ENCODE measurements around the gene SPA17. TPM values are rescaled to one million over a fixed set of nuclear protein-coding genes. Genes with fewer than 3 reads are reported as not detected.
A peak's percentile ranks its signal among the peaks of the same experiment; 100 is the strongest.

The SPA17 gene
- total RNA-seq, 1 experiment from 2014 or later, result 4.2 TPM

DNA sequence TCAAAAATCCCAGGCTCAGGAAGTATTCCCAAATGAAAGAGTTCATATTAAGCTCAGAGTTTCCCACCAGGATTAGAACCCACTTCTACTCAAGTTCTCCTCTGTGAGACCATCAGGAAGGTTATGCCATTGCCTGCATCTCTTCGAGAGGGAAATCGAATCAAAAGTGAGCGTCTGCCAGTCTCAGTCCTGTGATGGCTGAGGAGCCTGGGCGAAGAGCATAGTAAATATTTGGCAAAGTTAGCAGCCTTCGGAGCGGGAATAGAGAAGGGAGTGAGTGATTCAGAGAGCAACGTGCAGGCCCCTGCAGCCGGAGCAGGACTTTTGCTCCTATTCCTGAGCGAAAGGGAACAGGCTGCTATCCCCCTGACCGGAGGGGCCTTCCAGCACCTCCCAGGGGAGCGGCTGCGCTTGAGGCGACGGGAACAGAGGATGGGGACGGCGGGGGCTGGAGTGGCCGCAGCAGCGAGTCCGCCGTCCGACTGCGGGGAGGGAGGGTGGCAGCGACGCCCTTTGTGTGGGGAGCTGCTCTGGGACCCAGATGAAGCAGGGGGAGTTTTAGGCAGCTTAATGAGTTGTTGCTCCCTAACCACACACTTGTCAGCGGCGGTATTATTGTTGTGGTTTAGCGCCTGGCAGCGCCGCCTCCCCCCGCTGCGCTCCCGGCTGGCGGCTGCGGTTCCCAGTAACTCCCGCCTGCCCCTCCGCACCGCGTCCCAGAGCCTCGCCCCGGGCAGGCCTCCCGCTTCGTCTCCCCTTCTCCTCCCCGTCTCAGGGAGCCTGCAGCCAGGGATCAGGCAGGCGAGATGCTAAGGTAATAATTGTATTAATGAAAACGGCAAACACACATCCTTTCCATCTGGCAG lies 44.3 kb downstream of the SPA17 start:
- peaks cover 4% of the 10 kb centered on the region; the same call in 1 of the 2 replicates for H3K4me1 ChIP-seq
- no peak overlapping the region for H3K27ac Mint-ChIP-seq (ENCODE audit: unreplicated experiment)
- POLR2A ChIA-PET, result no interaction called here
- H3K27me3 Mint-ChIP-seq (ENCODE audit: insufficient read depth, unreplicated experiment), result peaks cover 35% of the 10 kb centered on the region
- H3K36me3 ChIP-seq (ENCODE audit: control insufficient read depth, insufficient read depth, low read length), result no peaks in the 10 kb centered on the region
- no peaks in the 10 kb centered on the region for H3K9me3 Mint-ChIP-seq (ENCODE audit: unreplicated experiment)
- H3K9me3 ChIP-seq, result no peaks in the 10 kb centered on the region
- no peaks in the 10 kb centered on the region for H3K4me1 Mint-ChIP-seq (ENCODE audit: low read depth, unreplicated experiment)
- no peak for TF ChIP-seq CTCF (IDR thresholded peaks at IDR 0.05; ENCODE audit: insufficient read depth in 1 of 2, low read depth in 1 of 2, low read length in 1 of 2, severe bottlenecking in 1 of 2, unreplicated experiment in 1 of 2)
- BruUV-seq (replicated peaks), result no TSS peak
- peak in 1 of 2 experiments; percentile 37 for DNase-seq
- H3K36me3 Mint-ChIP-seq (ENCODE audit: insufficient read depth, unreplicated experiment), result no peaks in the 10 kb centered on the region
- peak overlapping the region; percentile 36 for H3K4me3 ChIP-seq (ENCODE audit: low read depth, low read length)
- H3K4me3 Mint-ChIP-seq (ENCODE audit: unreplicated experiment), result peak overlapping the region; percentile 71
- intact Hi-C loops (cut with micrococcal nuclease; ENCODE audit: unreplicated experiment), result no loop called here
- peaks cover 6% of the 10 kb centered on the region for H3K27me3 ChIP-seq (replicated peaks; ENCODE audit: control insufficient read depth, insufficient read depth, low read length)
- CTCF ChIA-PET, result interaction anchor here (0.8 to 1.6 kb wide), 2 partner anchors 28 to 45 kb away, joined by 3 read pairs; no protein-coding TSS in a partner anchor

DNA sequence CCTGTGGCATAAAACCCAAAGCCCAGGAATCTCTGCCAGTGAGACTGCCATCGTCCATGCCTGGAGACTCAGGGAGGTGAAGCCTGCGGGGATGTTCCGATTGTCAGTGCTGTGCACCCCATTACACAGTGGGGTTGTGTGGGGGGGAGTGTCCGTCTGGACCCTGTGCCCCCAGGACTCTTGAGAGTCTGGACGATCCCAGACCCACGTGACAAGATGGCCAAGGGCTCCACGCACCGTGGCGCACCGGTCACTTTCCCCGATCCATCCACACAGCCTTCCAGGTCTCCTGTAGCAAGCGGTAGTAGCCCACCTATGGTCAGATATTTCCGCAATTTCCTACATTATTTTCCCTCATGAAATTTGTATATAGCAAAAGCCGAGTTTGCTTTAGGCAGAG lies 45.1 kb downstream of the SPA17 start:
- H3K4me3 Mint-ChIP-seq (ENCODE audit: unreplicated experiment), result peak overlapping the region; percentile 71
- peaks cover 35% of the 10 kb centered on the region for H3K27me3 Mint-ChIP-seq (ENCODE audit: insufficient read depth, unreplicated experiment)
- BruUV-seq (replicated peaks), result no TSS peak
- TF ChIP-seq CTCF (IDR thresholded peaks at IDR 0.05; ENCODE audit: insufficient read depth in 1 of 2, low read depth in 1 of 2, low read length in 1 of 2, severe bottlenecking in 1 of 2, unreplicated experiment in 1 of 2), result no peak
- intact Hi-C loops (cut with micrococcal nuclease; ENCODE audit: unreplicated experiment), result no loop called here
- Histone ChIP-seq H3K36me3 (ENCODE audit: control insufficient read depth, insufficient read depth, low read length) (no peaks in the 10 kb centered on the region), H3K4me1 (peaks cover 4% of the 10 kb centered on the region; the same call in 1 of the 2 replicates), H3K9me3 (no peaks in the 10 kb centered on the region), H3K4me3 (ENCODE audit: low read depth, low read length) (no peak overlapping the region), H3K27me3 (replicated peaks; ENCODE audit: control insufficient read depth, insufficient read depth, low read length) (peaks cover 6% of the 10 kb centered on the region)
- no peaks in the 10 kb centered on the region for H3K4me1 Mint-ChIP-seq (ENCODE audit: low read depth, unreplicated experiment)
- DNase-seq, result no peak
- H3K36me3 Mint-ChIP-seq (ENCODE audit: insufficient read depth, unreplicated experiment), result no peaks in the 10 kb centered on the region
- POLR2A ChIA-PET, result no interaction called here
- CTCF ChIA-PET, result no interaction called here
- H3K27ac Mint-ChIP-seq (ENCODE audit: unreplicated experiment), result no peak overlapping the region
- no peaks in the 10 kb centered on the region for H3K9me3 Mint-ChIP-seq (ENCODE audit: unreplicated experiment)

GRCh38 chr11:124719534-124719933 lies 45.8 kb downstream of the SPA17 start:
- intact Hi-C loops (cut with micrococcal nuclease; ENCODE audit: unreplicated experiment), result no loop called here

More at GRCh38 chr11:124719534-124719933, 45.8 kb downstream of the SPA17 start:
- Histone ChIP-seq H3K27me3 (replicated peaks; ENCODE audit: control insufficient read depth, insufficient read depth, low read length) (peaks cover 6% of the 10 kb centered on the region), H3K4me3 (ENCODE audit: low read depth, low read length) (no peak overlapping the region), H3K9me3 (no peaks in the 10 kb centered on the region), H3K4me1 (peaks cover 7% of the 10 kb centered on the region), H3K36me3 (ENCODE audit: control insufficient read depth, insufficient read depth, low read length) (no peaks in the 10 kb centered on the region)
- no peaks in the 10 kb centered on the region for H3K36me3 Mint-ChIP-seq (ENCODE audit: insufficient read depth, unreplicated experiment)
- CTCF ChIA-PET, result no interaction called here
- no peak for DNase-seq
- no peaks in the 10 kb centered on the region for H3K9me3 Mint-ChIP-seq (ENCODE audit: unreplicated experiment)
- POLR2A ChIA-PET, result no interaction called here
- H3K4me3 Mint-ChIP-seq (ENCODE audit: unreplicated experiment), result no peak overlapping the region
- no peaks in the 10 kb centered on the region for H3K4me1 Mint-ChIP-seq (ENCODE audit: low read depth, unreplicated experiment)
- BruUV-seq (replicated peaks), result no TSS peak
- peaks cover 30% of the 10 kb centered on the region for H3K27me3 Mint-ChIP-seq (ENCODE audit: insufficient read depth, unreplicated experiment)
- no peak for TF ChIP-seq CTCF (IDR thresholded peaks at IDR 0.05; ENCODE audit: insufficient read depth in 1 of 2, low read depth in 1 of 2, low read length in 1 of 2, severe bottlenecking in 1 of 2, unreplicated experiment in 1 of 2)
- H3K27ac Mint-ChIP-seq (ENCODE audit: unreplicated experiment), result no peak overlapping the region

All from Caco-2 (cell line).